K562 (cell line): ENCODE measurements around the gene POU4F1. TPM values are rescaled to one million over a fixed set of nuclear protein-coding genes. Genes with fewer than 3 reads are reported as not detected.

ENCODE experiments used
- ARNT ChIP-seq, 2 experiments: fragments of 450-650 bp; IDR thresholded peaks; 2 replicates each; pipeline ENCODE4 v1.6.1; 2016; ENCODE audit warnings: mild to moderate bottlenecking in 1 of 2
- MXI1 ChIP-seq: IDR thresholded peaks from 2 replicates; pipeline ENCODE4 v1.6.1; 2011; ENCODE audit warnings: low read depth, mild to moderate bottlenecking, improper control_type of control experiment, low read length
- NFE2 ChIP-seq: IDR thresholded peaks from 2 replicates; pipeline ENCODE4 v1.6.1; 2014; ENCODE audit warnings: antibody characterized with exemption, low read depth
- NR2C2 ChIP-seq, 2 experiments: fragments of 200-800 bp in 1 of 2; sonication (Bioruptor generic) in 1 of 2; sonication (generic) in 1 of 2; formaldehyde crosslinking in 1 of 2; IDR thresholded peaks; 2 replicates each; pipeline versions ENCODE4 v1.6.1 to v1.8.0; 2016 to 2022; ENCODE audit warnings: mild to moderate bottlenecking in 1 of 2, missing compliant biosample characterization in 1 of 2, missing genetic modification characterization in 1 of 2, missing genetic modification reagents in 1 of 2
- PHF8 ChIP-seq: fragments of 200-600 bp; sonication (generic); IDR thresholded peaks from 2 replicates; pipeline ENCODE4 v1.6.1; 2012; ENCODE audit warnings: mixed run types, mild to moderate bottlenecking, inconsistent platforms, low read length, moderate library complexity, borderline replicate concordance
- RFX5 ChIP-seq: IDR thresholded peaks from 2 replicates; pipeline ENCODE4 v1.6.1; 2011; ENCODE audit warnings: low read depth, mild to moderate bottlenecking, improper control_type of control experiment, low read length
- ZNF586 ChIP-seq: fragments of 450-650 bp; formaldehyde crosslinking; conservative IDR thresholded peaks from 2 replicates; pipeline ENCODE4 v1.4.0; 2020; ENCODE audit warnings: mild to moderate bottlenecking, moderate library complexity
- polyA plus RNA-seq, 8 experiments: library from polyadenylated mRNA; depleted of rRNA in 4 of 8; stranded (reverse) in 5 of 8; unstranded in 3 of 8; fragments of >200 nt; fragmentation: Nextera tagmentation in 2 of 8; fragmentation: Illumina TruSeq in 1 of 8; extraction: Ambion mirVana in 2 of 8; extraction: Trizol in 1 of 8; gene quantifications; 2 replicates each; pipeline versions ENCODE4 v1.2.1 to v1.2.3, GENCODE V29; 2011 to 2014; ENCODE audit warnings: inconsistent platforms in 1 of 8, missing spikeins in 1 of 8
- total RNA-seq, 7 experiments: library from RNA; depleted of rRNA in 6 of 7; stranded (reverse); fragments of >200 nt in 6 of 7; fragmentation: Illumina TruSeq in 2 of 7; extraction: Trizol in 2 of 7; gene quantifications; 2 replicates each; pipeline versions ENCODE4 v1.2.1 to v1.2.3, GENCODE V29; 2011 to 2021; ENCODE audit warnings: low replicate concordance in 1 of 7
- TF ChIP-seq, protein P1 (sequence below): sonication (generic); formaldehyde crosslinking; IDR thresholded peaks from 2 replicates; pipeline ENCODE4 v1.8.0; 2022; ENCODE audit warnings: mild to moderate bottlenecking, missing genetic modification reagents
- TF ChIP-seq, protein P2 (sequence below): fragments of 450-650 bp; formaldehyde crosslinking; IDR thresholded peaks from 2 replicates; pipeline ENCODE4 v1.4.0; 2020; ENCODE audit warnings: mild to moderate bottlenecking, mixed read lengths

Gene POU4F1
- total and polyA plus RNA-seq, 9 of the 15 experiments (the other 6 are each of a cell fraction or from before 2014, with no cell fraction given) = 0.61 to 2.8 (median 1.5) TPM

- TF ChIP-seq, protein P1, sequence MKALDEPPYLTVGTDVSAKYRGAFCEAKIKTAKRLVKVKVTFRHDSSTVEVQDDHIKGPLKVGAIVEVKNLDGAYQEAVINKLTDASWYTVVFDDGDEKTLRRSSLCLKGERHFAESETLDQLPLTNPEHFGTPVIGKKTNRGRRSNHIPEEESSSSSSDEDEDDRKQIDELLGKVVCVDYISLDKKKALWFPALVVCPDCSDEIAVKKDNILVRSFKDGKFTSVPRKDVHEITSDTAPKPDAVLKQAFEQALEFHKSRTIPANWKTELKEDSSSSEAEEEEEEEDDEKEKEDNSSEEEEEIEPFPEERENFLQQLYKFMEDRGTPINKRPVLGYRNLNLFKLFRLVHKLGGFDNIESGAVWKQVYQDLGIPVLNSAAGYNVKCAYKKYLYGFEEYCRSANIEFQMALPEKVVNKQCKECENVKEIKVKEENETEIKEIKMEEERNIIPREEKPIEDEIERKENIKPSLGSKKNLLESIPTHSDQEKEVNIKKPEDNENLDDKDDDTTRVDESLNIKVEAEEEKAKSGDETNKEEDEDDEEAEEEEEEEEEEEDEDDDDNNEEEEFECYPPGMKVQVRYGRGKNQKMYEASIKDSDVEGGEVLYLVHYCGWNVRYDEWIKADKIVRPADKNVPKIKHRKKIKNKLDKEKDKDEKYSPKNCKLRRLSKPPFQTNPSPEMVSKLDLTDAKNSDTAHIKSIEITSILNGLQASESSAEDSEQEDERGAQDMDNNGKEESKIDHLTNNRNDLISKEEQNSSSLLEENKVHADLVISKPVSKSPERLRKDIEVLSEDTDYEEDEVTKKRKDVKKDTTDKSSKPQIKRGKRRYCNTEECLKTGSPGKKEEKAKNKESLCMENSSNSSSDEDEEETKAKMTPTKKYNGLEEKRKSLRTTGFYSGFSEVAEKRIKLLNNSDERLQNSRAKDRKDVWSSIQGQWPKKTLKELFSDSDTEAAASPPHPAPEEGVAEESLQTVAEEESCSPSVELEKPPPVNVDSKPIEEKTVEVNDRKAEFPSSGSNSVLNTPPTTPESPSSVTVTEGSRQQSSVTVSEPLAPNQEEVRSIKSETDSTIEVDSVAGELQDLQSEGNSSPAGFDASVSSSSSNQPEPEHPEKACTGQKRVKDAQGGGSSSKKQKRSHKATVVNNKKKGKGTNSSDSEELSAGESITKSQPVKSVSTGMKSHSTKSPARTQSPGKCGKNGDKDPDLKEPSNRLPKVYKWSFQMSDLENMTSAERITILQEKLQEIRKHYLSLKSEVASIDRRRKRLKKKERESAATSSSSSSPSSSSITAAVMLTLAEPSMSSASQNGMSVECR (CRISPR knock-in tag) = no peak
- TF ChIP-seq MXI1 = no peak
- TF ChIP-seq NR2C2 (CRISPR knock-in tag; IDR thresholded peaks at IDR 0.05) = no peak
- no peak for TF ChIP-seq NR2C2 (tag; IDR thresholded peaks at IDR 0.05)
- no peak for TF ChIP-seq NFE2
- no peak for TF ChIP-seq ARNT (IDR thresholded peaks at IDR 0.05)
- no peak for TF ChIP-seq PHF8
- TF ChIP-seq ZNF586 (CRISPR knock-in tag) = no peak
- no peak for TF ChIP-seq RFX5
- TF ChIP-seq, protein P2, sequence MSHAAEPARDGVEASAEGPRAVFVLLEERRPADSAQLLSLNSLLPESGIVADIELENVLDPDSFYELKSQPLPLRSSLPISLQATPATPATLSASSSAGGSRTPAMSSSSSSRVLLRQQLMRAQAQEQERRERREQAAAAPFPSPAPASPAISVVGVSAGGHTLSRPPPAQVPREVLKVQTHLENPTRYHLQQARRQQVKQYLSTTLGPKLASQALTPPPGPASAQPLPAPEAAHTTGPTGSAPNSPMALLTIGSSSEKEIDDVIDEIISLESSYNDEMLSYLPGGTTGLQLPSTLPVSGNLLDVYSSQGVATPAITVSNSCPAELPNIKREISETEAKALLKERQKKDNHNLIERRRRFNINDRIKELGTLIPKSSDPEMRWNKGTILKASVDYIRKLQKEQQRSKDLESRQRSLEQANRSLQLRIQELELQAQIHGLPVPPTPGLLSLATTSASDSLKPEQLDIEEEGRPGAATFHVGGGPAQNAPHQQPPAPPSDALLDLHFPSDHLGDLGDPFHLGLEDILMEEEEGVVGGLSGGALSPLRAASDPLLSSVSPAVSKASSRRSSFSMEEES (CRISPR knock-in tag) = no peak
Observed at GRCh38 chr13:78652651-78653050, 49.3 kb upstream of the POU4F1 start (continued).
